ENCODE measurements around the gene AIFM3.
A peak's percentile ranks its signal among the peaks of the same experiment; 100 is the strongest.
"Not testable (repeated sequence)": the region's sequence is repeated elsewhere in the genome, so short reads cannot be mapped to it uniquely, and the experiment has no call there.

AIFM3 gene

GRCh38 chr22:21009208-21009607 is 42.2 kb downstream of the AIFM3 start:
- not testable (repeated sequence) for DNase-seq

- DNase-seq, result peak in 1 of 5 donors; percentile 26
Observed at GRCh38 chr22:21009638-21010425, 42.8 kb downstream of the AIFM3 start.

GRCh38 chr22:21010426-21011113 is 43.5 kb downstream of the AIFM3 start:
- DNase-seq, result no peak

- no peak for DNase-seq
Observed at GRCh38 chr22:21012446-21013407, 45.7 kb downstream of the AIFM3 start.

- DNase-seq, result no peak
Observed at GRCh38 chr22:21013657-21014201, 46.7 kb downstream of the AIFM3 start.

GRCh38 chr22:21014202-21014725 is 47.2 kb downstream of the AIFM3 start:
- peak; percentile 65 to 87 (median 74) for DNase-seq

- no peak for DNase-seq
Observed at GRCh38 chr22:21014726-21015465, 47.8 kb downstream of the AIFM3 start, which contains the start of gene P2RX6. Gene P2RX6 (plus strand): TSS chr22:21015165. CDS start chr22:21015175, 10 bp downstream.

- DNase-seq, result no peak
Observed at GRCh38 chr22:21015466-21016006, 48.5 kb downstream of the AIFM3 start.

- DNase-seq, result no peak
Observed at GRCh38 chr22:21016644-21017420, 49.8 kb downstream of the AIFM3 start.

- no peak for DNase-seq
Observed at GRCh38 chr22:21018314-21018713, 51.3 kb downstream of the AIFM3 start.

- DNase-seq, result no peak
Observed at GRCh38 chr22:21020802-21021429, 53.9 kb downstream of the AIFM3 start.

- no peak for DNase-seq
Observed at GRCh38 chr22:21022507-21022906, 55.5 kb downstream of the AIFM3 start.

GRCh38 chr22:21022955-21023614 is 56.0 kb downstream of the AIFM3 start:
- DNase-seq, result no peak

GRCh38 chr22:21025266-21025665 is 58.2 kb downstream of the AIFM3 start:
- DNase-seq, result no peak

GRCh38 chr22:21025763-21026755 is 59.0 kb downstream of the AIFM3 start:
- no peak for DNase-seq

- no peak for DNase-seq
Observed at GRCh38 chr22:21026783-21027692, 60.0 kb downstream of the AIFM3 start.
